GM21423 (cell line): ENCODE measurements around the gene ECHS1.

Source experiments
- ATAC-seq: cut with Tn5 transposase; IDR thresholded peaks from one replicate; pipeline ENCODE4 v1.9.1; 2021; ENCODE audit warnings: mild to moderate bottlenecking, moderate library complexity; ENCODE audit not compliant: unreplicated experiment

Gene ECHS1

DNA sequence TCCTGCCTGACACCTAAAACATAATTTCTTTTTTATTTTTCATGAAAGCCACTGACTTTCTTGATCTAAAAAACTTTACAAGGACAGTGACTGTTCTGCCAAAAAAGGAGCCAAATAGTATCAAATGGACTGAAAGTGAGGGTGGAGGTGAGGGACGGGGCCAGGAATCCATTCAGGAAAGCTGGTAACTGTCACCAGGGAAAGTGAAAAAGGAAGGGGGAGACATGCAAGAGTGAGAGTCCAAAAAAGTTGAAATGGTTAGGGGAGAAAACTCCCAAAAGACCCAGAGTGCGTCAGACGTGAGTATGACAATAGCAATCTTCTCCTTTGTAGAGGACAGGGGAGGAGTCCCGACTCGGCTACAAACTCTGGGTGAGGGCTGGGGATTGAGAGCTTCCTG, 28.9 kb downstream of the ECHS1 start:
- no peak for ATAC-seq

DNA sequence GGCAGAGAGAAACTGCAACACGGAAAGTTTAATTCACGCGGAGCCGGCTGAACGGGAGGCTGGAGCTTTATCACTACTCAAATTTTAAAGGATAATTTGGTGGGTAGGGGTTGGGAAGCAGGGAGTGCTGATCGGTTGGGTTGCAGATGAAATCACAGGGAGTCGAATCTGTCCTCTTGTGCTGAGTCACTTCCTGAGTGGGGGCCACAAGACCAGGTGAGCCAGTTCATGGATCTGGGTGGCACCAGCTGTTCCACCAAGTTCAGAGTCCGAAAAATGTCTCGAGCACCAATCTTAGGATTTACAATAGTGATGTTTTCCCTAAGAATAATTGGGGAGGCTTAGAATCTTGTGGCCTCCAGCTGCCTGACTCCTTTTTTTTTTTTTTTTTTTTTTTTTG, 29.6 kb downstream of the ECHS1 start:
- ATAC-seq = no peak

DNA sequence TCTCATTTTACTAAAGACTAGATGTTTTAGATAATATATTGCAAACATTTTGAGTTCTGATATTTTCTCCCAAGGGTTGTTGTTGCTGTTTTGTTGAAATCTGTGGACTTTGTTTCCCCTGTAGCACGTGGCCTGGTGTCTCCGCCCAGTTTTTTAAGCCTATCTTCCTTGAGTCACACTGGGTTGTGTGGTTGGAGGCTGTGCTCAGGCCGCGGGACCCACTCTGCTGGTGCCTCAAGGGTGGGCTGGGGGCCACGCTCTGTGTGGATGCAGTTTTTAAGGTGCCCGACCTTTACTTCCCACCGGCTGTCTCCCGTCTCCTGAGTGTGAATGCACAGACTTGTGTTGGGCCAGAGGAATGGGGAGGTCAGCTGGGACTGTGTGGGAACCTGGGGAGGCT, 30.2 kb downstream of the ECHS1 start:
- no peak for ATAC-seq

DNA sequence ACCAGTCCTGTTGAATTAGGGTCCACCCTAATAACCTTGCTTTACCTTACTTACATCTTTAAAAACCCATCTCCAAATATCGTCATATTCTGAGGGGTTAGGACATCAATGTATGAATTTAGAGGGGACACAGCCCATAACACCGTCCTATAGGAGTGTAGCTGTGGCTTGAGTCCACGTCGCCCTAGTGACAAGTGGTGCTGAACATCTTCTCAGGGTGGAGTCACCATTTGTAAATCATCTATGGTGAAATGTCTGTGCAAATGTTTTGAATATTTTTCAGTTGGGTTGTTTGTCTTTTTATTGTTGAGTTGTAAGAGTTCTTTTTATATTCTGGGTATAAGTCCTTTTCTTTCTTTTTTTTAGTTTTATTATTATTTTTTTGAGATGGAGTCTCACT, 31.2 kb downstream of the ECHS1 start:
- ATAC-seq = no peak

DNA sequence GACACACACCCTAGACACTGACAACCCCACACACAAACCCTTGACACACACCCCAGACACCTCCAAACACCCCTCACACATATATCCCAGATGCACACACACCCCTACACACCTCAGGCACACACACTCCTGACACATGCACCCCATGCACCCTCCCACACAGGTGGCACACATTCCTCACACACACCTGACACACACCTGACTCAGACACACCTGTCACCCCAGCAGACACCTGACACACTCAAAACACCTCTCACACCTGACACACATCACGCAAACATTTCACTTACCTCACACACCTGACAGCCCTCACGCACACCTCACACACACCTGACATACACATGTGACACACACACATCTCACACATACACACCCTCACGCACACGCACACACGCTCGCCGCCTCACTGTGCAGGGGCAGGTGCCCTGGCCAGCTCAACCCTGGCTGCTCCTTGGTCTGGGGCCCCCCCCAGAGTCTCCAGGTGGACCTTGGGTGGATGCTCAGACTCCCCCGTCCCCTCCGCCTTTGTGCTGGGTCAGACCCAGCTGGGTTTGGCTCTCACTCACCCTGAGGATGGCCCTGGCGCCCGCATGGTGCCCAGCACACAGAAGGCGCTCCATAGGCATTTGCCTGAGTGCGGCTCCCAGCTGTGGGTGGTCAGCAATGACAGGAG, 33.3 kb downstream of the ECHS1 start:
- ATAC-seq = no peak

DNA sequence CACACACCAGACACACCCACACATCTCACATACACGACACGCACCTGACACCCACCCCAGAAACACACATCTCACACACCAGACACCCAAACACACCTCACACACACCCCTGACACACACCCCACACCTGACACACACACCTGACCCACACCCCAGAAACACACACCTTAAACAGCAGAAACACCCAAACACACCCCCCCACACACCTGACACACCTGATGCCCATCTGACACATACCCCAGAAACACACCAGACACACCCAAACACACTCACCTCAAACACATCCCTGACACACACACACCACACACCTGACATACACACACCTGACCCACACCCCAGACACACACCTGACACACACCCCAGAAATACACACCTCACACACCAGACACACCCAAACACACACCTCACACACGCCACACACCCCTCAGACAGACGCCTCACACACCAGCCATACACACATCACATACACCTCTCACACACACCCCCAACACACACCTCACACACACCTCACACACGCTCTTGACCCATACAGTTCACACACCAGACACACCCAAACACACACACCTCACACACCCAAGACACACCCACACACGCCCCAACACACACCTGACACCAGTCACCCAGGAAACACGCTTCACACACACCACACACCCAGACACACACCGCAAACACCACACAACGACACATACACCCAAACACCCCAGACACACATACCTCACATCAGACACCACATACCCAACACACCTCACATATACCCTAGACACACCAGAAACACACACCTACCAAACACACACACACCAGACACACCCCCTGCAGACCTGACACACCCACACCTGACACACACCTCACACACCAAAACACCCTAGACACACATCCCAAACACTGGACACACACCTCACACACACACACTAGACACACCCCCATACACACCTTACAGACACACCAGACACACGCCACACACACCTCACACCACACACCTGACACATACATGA, 34.8 kb downstream of the ECHS1 start:
- ATAC-seq = no peak

DNA sequence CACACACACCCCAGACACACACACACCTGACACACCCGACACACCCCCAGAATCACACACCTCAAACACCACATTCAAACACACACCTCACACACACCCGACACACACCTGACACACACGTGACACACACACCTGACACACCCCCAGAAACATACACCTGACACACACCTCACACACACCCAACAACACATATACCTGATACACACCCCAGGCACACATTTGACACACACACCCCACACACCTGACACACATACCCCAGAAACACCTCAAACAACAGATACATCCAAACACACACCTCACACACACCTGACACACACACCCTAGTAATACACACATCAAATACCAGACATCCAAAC, 35.8 kb downstream of the ECHS1 start:
- no peak for ATAC-seq

DNA sequence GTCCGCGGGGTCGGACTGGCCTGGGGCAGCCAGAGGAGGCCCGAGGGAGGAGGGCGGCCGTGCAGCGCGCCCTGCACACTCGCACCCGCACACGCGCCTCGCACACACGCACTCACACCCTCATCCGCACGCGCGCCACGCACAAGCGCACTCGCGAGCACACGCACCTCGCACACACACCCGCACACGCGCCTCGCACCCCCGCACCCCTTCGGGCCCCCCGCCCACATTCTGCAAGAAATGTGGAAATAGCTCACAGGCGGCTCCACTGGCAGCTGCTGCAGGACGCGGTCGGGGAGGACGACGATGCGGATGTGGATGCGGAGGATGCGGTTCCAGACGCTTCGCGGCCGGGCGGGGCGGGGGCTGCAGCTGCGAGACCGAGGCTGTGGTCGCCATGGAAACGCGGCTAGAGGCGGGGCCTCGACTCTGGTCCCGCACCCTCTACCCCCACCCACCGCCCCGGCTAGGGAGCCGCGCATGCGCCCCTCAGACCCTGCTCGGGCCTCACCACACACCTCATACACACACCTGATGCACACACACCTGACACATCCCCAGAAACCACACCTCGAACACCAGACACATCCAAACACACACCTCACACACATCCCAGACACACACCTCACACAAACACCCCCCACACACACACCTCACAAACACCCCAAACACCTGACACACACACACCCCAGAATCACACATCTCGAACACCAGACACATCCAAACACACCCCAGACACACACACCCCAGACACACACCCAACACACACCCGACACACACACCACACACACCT, 36.4 kb downstream of the ECHS1 start, which contains the start of gene CALY:
CALY (minus strand) TSS at position 320 of the 793 bp plus-strand sequence. CDS start 7,907 bp downstream, outside the sequence.
- ATAC-seq = no peak

DNA sequence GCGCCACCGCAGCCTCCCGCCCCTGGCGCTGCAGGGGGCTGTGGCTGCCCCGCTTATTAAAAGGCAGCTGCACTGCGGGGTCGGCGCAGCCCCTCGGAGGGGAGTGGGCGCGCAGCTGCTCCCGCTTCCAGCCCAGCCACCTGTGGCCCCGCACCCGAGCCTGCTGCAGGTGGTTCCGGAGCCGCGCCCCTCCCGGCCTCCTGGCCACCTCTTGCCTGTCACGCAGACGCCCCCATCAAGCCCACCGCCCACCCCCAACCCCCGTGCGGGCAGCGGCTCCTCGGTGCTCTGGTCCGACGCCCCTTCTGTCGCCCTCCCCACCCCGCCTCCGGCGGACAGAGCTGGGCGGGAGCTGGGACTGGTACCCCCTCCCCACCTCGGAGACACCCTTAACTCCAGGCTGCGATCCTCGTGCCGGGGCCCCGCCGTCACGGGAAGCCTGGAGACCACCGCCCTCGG, 37.0 kb downstream of the ECHS1 start:
- no peak for ATAC-seq

DNA sequence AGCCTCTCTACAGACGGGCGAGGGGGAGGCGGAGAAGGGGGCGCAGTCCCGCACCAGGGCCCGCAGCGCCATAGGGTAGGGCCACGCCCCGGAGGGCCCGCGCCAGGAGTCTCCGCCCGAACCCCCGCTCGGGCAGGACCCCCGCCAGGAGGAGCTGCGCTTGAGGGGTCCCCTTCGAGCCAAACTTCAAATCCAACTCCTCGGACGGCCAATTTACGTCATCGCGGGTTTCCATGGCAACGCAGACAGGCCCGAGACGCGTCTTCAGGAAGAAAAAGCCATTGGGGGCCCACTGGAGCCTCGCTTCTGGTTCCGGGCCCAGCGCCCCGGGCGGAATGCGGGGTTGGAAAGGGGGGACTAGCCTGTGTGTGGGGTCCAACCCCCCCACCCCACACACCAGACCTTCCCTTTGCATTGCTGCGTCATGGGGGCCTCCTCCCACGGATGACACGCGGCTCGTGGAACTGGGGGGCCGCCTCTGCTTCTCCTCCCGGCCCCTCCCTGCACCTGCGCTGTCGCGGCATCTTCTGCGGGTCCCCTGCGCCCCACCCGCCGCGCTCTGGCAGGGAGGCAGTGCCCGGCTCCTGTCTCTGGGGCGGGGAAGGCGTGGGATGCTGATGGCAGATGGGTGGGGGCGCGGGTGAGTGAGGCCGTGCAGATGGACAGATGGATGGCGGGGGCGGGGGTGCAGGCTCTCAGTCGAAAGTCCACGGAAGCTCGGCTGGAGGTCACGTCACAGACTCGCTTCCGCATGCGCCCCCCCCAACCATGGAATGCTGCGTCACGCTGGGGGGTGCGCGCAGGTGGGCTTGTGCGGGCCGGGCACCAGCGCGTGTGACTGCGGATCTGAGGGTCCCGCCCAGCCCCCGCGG, 37.7 kb downstream of the ECHS1 start:
- ATAC-seq = no peak

DNA sequence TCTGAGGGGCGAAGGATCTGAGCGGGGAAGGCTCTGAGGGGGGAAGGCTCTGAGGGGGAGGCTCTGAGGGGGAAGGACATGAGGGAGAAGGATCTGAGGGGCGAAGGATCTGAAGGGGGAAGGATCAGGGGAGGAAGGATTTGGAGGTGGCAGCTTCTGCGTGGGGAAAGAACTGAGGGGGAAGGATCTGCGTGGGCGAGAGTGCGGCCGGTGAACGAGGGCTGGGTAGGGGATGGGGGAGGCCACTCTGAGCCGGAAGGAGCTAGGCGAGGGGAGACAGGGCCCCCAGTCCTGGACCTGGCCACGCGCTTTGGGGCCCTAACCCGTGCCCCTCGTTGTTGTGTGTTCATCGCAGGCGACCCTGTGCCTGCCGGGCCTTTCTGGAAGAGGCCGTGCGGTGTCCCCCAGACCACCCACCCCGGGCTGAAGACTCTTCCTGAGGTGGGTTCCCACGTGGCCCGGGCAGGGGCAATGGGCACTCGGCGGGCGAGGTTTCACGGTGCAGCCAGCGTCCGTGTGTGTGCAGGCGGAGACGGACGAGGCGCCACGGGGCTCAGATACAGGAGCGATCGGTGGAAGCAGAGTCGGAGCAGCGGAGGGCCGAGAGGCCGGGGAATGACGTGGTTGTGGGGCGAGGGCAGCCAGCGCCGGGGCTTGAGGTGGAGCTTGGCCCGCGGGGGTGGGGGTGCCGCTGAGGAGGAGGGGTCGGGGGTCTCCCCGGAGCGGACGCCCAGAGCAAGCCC, 38.5 kb downstream of the ECHS1 start:
- ATAC-seq = no peak

DNA sequence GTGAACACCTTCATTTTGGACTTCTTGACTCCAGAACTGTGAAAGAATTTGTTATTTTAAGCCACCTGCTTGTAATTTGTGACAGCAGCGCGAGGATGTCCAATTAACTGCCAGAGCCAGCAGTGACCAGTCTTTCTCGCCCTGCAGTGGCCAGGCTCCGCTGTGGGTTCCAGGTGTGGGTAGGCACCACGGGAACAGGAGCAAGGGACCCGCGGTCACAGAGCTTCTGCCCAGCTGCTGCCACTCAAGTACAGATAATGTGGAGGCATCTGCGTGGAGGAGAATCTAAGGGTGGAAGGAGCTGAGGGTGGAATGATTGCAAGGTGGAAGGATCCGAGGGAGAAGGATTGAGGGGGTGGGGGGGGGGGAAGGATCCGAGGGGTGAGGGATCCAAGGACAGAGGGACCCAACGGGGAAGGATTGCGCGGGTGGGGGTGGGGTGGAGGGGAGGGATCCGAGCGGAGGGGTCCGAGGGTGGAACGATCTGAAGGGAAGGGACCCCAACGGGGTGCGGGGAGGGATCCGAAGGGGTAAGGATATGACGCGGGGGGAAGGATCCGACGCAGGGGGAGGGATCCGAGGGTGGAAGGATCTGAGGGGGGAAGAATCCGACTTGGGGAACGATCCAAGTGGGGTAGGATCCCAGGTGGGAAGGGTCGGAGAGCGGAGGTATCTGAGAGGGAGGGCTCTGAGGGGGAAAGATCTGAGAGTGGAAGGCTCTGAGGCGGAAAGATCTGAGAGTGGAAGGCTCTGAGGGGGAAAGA, 40.0 kb downstream of the ECHS1 start:
- no peak for ATAC-seq

DNA sequence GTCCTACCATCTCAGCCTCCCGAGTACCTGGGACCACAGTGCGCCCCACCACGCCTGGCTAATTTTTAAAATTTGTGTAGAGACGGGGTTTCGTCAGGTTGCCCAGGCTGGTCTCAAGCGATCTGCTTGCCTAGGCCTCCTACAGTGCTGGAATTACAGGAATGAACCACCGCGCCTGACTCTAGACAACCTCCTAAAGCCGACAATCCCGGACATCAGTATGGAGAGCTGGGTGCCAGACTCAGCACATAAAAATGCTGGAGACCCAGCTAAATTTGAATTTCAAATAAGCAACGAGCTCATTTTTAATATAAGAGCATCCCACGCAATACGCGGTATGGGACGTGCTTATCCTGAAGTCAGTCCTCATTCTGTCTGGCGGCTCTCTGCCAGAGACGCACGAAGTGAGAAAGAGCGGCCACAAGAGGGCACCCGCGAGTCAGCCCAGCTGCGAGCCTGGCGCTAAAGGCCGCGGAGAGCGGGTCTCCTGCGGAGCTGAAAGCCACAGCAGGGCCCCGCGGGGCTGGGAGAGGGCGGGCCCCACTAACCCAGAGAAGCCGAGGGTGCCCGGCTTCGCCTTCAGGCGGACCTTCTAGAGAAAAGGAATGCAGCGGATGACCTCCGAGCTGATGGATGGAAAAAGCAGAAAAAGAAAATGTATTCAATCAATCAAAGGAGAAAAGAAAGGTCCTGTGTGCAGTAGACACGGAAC, 43.5 kb downstream of the ECHS1 start:
- peak; percentile 87 for ATAC-seq

DNA sequence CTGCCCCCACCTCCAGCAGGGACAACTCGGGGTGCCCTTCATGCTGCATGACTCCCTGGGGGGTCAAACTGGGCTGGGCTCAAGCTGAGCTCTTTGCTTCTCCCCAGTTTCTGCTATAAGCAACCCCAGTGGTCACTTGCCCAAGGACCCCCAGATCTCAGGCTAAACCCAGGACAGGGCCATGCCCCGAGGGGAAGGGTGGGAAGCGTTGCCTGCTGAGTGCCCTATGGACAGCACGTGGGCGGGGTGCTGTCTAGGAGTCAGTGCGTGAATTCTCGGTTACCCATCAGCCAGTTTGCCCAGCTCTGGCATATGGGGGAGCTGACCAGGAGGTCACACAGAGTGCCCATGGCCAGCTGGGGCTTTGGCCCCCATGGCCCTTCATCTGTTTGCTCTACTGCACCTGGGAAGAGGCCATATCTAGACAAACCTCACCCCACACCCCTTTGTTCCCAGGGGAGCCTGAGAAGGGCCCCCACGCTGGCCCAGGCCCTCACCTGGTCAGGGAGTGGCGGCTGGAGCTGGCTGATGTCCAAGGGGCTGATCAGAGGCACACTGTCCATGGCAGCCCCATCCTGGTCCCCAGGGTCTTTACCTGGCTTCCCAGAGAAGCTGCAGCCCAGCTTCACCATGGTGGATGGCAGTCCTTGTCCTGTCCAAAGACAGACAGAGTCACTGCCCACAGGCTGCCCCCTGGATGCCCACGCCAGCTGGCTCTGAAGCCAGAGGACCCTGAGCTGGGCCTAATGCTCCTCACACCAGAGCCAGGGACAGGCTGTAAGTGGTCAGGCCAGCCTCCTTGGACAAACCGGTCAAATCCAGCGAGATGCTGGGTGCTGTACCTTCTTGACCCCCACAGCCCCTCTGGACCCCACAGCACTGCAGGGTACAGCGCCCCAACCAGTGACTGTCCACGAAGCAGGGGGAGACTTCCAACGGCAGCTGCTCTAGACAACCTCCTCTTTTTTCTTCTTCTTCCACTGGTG, 44.5 kb downstream of the ECHS1 start:
- ATAC-seq = no peak

DNA sequence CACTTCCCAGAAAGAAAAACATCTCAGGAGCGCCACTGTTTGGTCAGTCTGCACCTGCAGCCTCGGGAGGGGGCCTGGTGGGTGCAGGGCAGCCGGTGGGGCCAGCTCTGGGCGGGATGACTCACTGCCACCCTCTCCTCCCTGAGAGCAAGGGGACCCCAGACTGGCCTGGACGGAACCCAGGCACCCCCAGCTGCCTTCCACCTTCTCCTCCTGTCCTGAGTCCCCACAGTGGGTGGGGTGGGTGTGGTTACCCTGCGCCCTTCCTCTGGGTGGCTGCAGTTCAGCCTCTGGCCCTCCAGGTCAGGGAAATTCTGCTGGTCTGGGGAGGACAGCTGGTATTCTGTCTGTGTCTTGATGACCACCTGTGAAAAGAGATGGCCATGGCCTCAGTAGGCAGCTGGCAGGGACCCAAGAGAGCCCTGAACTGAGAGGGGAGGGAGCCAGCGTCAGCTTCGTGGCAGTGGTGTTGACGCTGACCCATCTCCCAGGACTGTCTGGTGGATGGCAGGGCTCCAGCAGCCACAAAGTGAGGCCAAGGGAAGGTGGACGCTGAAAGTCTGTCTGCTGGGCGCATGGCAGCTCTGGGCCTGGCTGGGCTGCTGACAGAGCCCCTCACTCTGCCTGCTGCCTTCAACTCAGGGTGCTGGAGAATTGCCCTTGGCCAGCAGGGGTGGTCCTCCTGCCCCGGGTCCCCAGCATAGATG, 45.4 kb downstream of the ECHS1 start:
- no peak for ATAC-seq
